Panc1 (cell line): Measurements from ENCODE around the gene PCYT2.

Experiments used
- TF ChIP-seq, protein P1 (sequence below), 2 experiments: IDR thresholded peaks; 2 replicates each; pipeline ENCODE4 v1.6.1; 2011 to 2012; ENCODE audit warnings: low read depth in 2 of 2, control low read depth in 1 of 2, low read length in 1 of 2, mild to moderate bottlenecking in 1 of 2, moderate library complexity in 1 of 2; ENCODE audit not compliant: insufficient read depth in 1 of 2
- TF ChIP-seq, protein P2 (sequence below): fragments of 450-650 bp; IDR thresholded peaks from 2 replicates; pipeline ENCODE4 v1.5.1; 2017; ENCODE audit warnings: mild to moderate bottlenecking

DNA sequence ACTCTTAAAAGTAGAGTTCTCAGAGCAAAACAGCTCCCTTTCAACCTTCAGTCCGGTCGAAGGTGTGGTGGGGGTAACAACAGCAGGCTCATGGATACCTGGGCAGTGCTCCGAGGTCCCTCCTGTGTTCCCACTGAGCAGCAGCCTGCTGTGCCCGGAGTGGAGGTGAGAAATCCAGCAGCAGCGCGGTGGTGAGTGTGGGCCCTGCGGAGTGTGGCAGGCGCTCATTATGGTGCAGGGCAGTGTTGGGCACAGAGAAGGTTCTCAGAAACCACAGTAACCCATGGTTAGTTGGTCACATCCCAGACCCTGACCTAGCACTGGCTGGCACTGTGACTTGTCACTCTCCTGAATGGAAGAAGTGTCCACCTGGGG, 45.9 kb downstream of the PCYT2 start:
- TF ChIP-seq, protein P1, sequence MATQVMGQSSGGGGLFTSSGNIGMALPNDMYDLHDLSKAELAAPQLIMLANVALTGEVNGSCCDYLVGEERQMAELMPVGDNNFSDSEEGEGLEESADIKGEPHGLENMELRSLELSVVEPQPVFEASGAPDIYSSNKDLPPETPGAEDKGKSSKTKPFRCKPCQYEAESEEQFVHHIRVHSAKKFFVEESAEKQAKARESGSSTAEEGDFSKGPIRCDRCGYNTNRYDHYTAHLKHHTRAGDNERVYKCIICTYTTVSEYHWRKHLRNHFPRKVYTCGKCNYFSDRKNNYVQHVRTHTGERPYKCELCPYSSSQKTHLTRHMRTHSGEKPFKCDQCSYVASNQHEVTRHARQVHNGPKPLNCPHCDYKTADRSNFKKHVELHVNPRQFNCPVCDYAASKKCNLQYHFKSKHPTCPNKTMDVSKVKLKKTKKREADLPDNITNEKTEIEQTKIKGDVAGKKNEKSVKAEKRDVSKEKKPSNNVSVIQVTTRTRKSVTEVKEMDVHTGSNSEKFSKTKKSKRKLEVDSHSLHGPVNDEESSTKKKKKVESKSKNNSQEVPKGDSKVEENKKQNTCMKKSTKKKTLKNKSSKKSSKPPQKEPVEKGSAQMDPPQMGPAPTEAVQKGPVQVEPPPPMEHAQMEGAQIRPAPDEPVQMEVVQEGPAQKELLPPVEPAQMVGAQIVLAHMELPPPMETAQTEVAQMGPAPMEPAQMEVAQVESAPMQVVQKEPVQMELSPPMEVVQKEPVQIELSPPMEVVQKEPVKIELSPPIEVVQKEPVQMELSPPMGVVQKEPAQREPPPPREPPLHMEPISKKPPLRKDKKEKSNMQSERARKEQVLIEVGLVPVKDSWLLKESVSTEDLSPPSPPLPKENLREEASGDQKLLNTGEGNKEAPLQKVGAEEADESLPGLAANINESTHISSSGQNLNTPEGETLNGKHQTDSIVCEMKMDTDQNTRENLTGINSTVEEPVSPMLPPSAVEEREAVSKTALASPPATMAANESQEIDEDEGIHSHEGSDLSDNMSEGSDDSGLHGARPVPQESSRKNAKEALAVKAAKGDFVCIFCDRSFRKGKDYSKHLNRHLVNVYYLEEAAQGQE (IDR thresholded peaks at IDR 0.05; ENCODE audit: insufficient read depth in 1 of 2, low read depth in 2 of 2, low read length in 1 of 2) = no peak
- TF ChIP-seq, protein P2, sequence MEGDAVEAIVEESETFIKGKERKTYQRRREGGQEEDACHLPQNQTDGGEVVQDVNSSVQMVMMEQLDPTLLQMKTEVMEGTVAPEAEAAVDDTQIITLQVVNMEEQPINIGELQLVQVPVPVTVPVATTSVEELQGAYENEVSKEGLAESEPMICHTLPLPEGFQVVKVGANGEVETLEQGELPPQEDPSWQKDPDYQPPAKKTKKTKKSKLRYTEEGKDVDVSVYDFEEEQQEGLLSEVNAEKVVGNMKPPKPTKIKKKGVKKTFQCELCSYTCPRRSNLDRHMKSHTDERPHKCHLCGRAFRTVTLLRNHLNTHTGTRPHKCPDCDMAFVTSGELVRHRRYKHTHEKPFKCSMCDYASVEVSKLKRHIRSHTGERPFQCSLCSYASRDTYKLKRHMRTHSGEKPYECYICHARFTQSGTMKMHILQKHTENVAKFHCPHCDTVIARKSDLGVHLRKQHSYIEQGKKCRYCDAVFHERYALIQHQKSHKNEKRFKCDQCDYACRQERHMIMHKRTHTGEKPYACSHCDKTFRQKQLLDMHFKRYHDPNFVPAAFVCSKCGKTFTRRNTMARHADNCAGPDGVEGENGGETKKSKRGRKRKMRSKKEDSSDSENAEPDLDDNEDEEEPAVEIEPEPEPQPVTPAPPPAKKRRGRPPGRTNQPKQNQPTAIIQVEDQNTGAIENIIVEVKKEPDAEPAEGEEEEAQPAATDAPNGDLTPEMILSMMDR = no peak
